GM23338 (cell line): Measurements from ENCODE around the gene NPDC1.
A peak's percentile ranks its signal among the peaks of the same experiment; 100 is the strongest.

Experiments used
- CREB1 ChIP-seq: fragments of 250-450 bp; sonication (Bioruptor Pico); IDR thresholded peaks from 2 replicates; pipeline ENCODE4 v1.5.0; 2020; ENCODE audit warnings: low read depth, mild to moderate bottlenecking, moderate library complexity
- CTCF ChIP-seq, 2 experiments: fragments of 200-600 bp in 1 of 2; sonication (generic) in 1 of 2; conservative IDR thresholded peaks; 2 replicates each; pipeline versions ENCODE4 v1.5.1 to v1.6.1; 2016 to 2017; ENCODE audit warnings: antibody characterized with exemption in 2 of 2, low read depth in 2 of 2, mild to moderate bottlenecking in 2 of 2, moderate library complexity in 1 of 2
- ETS1 ChIP-seq: IDR thresholded peaks from 2 replicates; pipeline ENCODE4 v1.6.1; 2016; ENCODE audit warnings: antibody characterized with exemption
- EZH2 ChIP-seq: fragments of 200-600 bp; sonication (generic); IDR thresholded peaks from one replicate; pipeline ENCODE4 v1.8.0; 2017; ENCODE audit warnings: antibody characterized with exemption, mild to moderate bottlenecking, low read depth; ENCODE audit not compliant: unreplicated experiment
- EZH2phosphoT487 ChIP-seq: fragments of 200-600 bp; sonication (generic); IDR thresholded peaks from one replicate; pipeline ENCODE4 v1.8.1; 2018; ENCODE audit warnings: antibody characterized with exemption; ENCODE audit not compliant: unreplicated experiment
- JUNB ChIP-seq: IDR thresholded peaks from one replicate; pipeline ENCODE4 v1.6.1; 2016; ENCODE audit warnings: antibody characterized with exemption; ENCODE audit not compliant: unreplicated experiment
- NANOG ChIP-seq: IDR thresholded peaks from 2 replicates; pipeline ENCODE4 v1.6.1; 2016; ENCODE audit warnings: antibody characterized with exemption, borderline replicate concordance
- POLR2AphosphoS5 ChIP-seq: IDR thresholded peaks from 2 replicates; pipeline ENCODE4 v1.6.1; 2016; ENCODE audit warnings: antibody characterized with exemption, low read depth
- REST ChIP-seq: IDR thresholded peaks from one replicate; pipeline ENCODE4 v1.6.1; 2018; ENCODE audit warnings: antibody characterized with exemption; ENCODE audit not compliant: unreplicated experiment
- STAT1 ChIP-seq: IDR thresholded peaks from one replicate; pipeline ENCODE4 v1.6.1; 2016; ENCODE audit warnings: antibody characterized with exemption; ENCODE audit not compliant: unreplicated experiment
- ZNF114 ChIP-seq: fragments of 250-450 bp; sonication (Bioruptor Pico); IDR thresholded peaks from 2 replicates; pipeline ENCODE4 v1.5.0; 2020; ENCODE audit warnings: mild to moderate bottlenecking, moderate library complexity
- ZNF331 ChIP-seq: fragments of 250-450 bp; sonication (Bioruptor Pico); IDR thresholded peaks from 2 replicates; pipeline ENCODE4 v1.5.0; 2020; ENCODE audit warnings: low read depth, mild to moderate bottlenecking, moderate library complexity
- ZNF462 ChIP-seq: fragments of 250-450 bp; sonication (Bioruptor Pico); IDR thresholded peaks from 2 replicates; pipeline ENCODE4 v1.5.0; 2020; ENCODE audit warnings: mild to moderate bottlenecking, moderate library complexity

GRCh38 chr9:137070201-137070905, 24.4 kb upstream of the NPDC1 start, which contains the start of gene SAPCD2:
- TF ChIP-seq CTCF (conservative IDR thresholded peaks at IDR 0.05; ENCODE audit: low read depth in 2 of 2) (no peak), EZH2 (no peak), POLR2AphosphoS5 (peak; percentile 67), REST (no peak), ZNF114 (CRISPR knock-in tag) (no peak), EZH2phosphoT487 (no peak), CREB1 (CRISPR knock-in tag) (no peak), JUNB (no peak), ZNF331 (CRISPR knock-in tag) (no peak), NANOG (no peak), ETS1 (0 out of 2 replicates have a peak, but pooled peaks have one; percentile 13), ZNF462 (CRISPR knock-in tag) (no peak), STAT1 (no peak)
